SJCRH30 (cell line): ENCODE measurements around the gene OTUD5. TPM values are rescaled to one million over a fixed set of nuclear protein-coding genes. Genes with fewer than 3 reads are reported as not detected.

ENCODE experiments used
- DNase-seq, 2 experiments: peaks; one replicate each; pipeline ENCODE4 v3.0.0-alpha.2; 2015 to 2020
- H3K27ac ChIP-seq: fragments of 250-450 bp; sonication (Bioruptor Pico); 2 replicates; pipeline ENCODE4 v1.5.1; 2020; ENCODE audit warnings: mild to moderate bottlenecking, moderate library complexity
- H3K27me3 ChIP-seq: fragments of 250-450 bp; sonication (Bioruptor Pico); 2 replicates; pipeline ENCODE4 v1.5.1; 2020; ENCODE audit warnings: mild to moderate bottlenecking, moderate library complexity
- H3K36me3 ChIP-seq: fragments of 250-450 bp; sonication (Bioruptor Pico); 2 replicates; pipeline ENCODE4 v1.5.1; 2020; ENCODE audit warnings: mild to moderate bottlenecking, moderate library complexity
- H3K4me1 ChIP-seq: fragments of 250-450 bp; sonication (Bioruptor Pico); 2 replicates; pipeline ENCODE4 v1.5.1; 2020; ENCODE audit warnings: mild to moderate bottlenecking, moderate library complexity
- H3K4me3 ChIP-seq: fragments of 250-450 bp; sonication (Bioruptor Pico); 2 replicates; pipeline ENCODE4 v1.5.1; 2020; ENCODE audit warnings: mild to moderate bottlenecking, moderate library complexity
- H3K9me3 ChIP-seq: fragments of 250-450 bp; sonication (Bioruptor Pico); replicated peaks from 2 replicates; pipeline ENCODE4 v1.5.1; 2020; ENCODE audit warnings: mild to moderate bottlenecking, moderate library complexity
- total RNA-seq: library from RNA; depleted of rRNA; stranded (reverse); fragments of >200 nt; shearing (Covaris generic); gene quantifications from 2 replicates; pipeline ENCODE4 v1.2.3, GENCODE V29; 2014; rRNA removed

The OTUD5 gene
- 17.0 and 19.2 TPM in 2 replicates for total RNA-seq

GRCh38 chrX:48957477-48957826, at the start of gene OTUD5:
TSS of gene OTUD5 (minus strand) at chrX:48957607. CDS start at chrX:48957570, 37 bp downstream.
- H3K4me1 ChIP-seq = no peaks in the 10 kb centered on the region
- peak; percentile 57 to 65 for DNase-seq
- no peaks in the 10 kb centered on the region for H3K27me3 ChIP-seq
- H3K36me3 ChIP-seq = no peaks in the 10 kb centered on the region
- peak within 1 kb of the TSS; percentile 88 for H3K27ac ChIP-seq
- H3K9me3 ChIP-seq = no peaks in the 10 kb centered on the region
- H3K4me3 ChIP-seq = peak within 1 kb of the TSS; percentile 78

GRCh38 chrX:49003696-49004095, 46.3 kb upstream of the OTUD5 start:
- no peak overlapping the region for H3K4me3 ChIP-seq
- no peaks in the 10 kb centered on the region for H3K9me3 ChIP-seq
- DNase-seq = no peak
- no peaks in the 10 kb centered on the region for H3K36me3 ChIP-seq
- no peak overlapping the region for H3K27ac ChIP-seq
- no peaks in the 10 kb centered on the region for H3K27me3 ChIP-seq
- no peaks in the 10 kb centered on the region for H3K4me1 ChIP-seq

- H3K27ac ChIP-seq = peak within 1 kb of the TSS; percentile 92
- no peaks in the 10 kb centered on the region for H3K27me3 ChIP-seq
- no peaks in the 10 kb centered on the region for H3K4me1 ChIP-seq
- DNase-seq = peak; percentile 76 to 88
- H3K36me3 ChIP-seq = no peaks in the 10 kb centered on the region
- no peaks in the 10 kb centered on the region for H3K9me3 ChIP-seq
- peak within 1 kb of the TSS; percentile 69 for H3K4me3 ChIP-seq
Measured at GRCh38 chrX:49002091-49002935, 44.9 kb upstream of the OTUD5 start, which contains the start of gene GRIPAP1. TSS of gene GRIPAP1 (minus strand) at chrX:49002264. CDS start at chrX:49002229, 35 bp downstream.

DNA sequence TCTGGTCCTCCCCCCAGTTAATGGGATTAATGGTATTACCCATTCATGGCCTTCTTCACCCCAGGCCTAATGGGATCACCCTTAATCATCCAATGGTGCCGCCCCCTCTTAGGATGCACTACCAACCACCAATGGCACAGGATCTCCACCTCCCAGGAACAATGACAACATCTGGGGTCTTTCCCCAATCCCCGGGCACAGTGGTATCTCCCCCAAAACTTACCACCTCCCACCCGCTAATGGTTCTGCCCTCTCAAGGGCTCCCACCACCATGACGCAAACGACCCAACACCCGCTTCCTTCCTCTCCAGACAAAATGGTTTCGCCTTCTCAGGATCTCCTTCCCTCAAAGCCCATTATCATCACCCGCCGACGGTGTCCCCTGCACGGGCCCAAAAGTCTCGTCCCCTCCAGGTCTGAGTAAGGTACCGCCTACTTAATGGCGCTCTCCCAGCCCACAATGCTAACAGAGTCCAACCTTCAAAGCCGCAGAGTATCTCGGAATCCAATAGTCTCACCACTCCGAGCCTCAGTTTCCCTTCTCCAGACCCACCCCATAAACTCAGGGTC, 44.2 kb upstream of the OTUD5 start:
- no peaks in the 10 kb centered on the region for H3K27me3 ChIP-seq
- H3K27ac ChIP-seq = peak overlapping the region; percentile 92
- no peaks in the 10 kb centered on the region for H3K4me1 ChIP-seq
- DNase-seq = peak; percentile 41 to 49
- no peaks in the 10 kb centered on the region for H3K36me3 ChIP-seq
- no peaks in the 10 kb centered on the region for H3K9me3 ChIP-seq
- H3K4me3 ChIP-seq = peak overlapping the region; percentile 69

- no peak overlapping the region for H3K27ac ChIP-seq
- no peaks in the 10 kb centered on the region for H3K27me3 ChIP-seq
- no peaks in the 10 kb centered on the region for H3K9me3 ChIP-seq
- H3K4me1 ChIP-seq = no peaks in the 10 kb centered on the region
- no peaks in the 10 kb centered on the region for H3K36me3 ChIP-seq
- H3K4me3 ChIP-seq = no peak overlapping the region
- no peak for DNase-seq
Measured at GRCh38 chrX:49000636-49001035, 43.2 kb upstream of the OTUD5 start.

DNA sequence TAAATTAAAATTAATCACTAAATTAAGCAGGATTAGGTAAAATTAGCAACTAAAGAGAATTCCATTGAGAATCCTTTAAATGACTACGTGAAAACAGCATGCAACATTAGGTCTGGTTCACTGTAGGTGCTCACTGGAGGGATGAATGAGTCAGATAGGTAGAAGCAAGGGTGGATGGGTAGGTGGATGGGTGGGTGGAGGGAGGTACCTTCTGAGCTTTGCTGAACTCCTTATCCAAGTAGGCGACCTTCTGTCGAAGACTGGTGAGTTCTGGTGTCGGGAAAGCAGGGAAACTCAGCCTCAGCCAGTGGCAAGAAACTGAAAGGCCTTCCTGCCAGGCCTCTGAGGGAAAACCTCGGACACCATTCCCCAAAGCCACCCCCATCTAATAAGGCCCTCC, 41.6 kb upstream of the OTUD5 start:
- Histone ChIP-seq H3K27ac (no peak overlapping the region), H3K4me1 (no peaks in the 10 kb centered on the region), H3K36me3 (no peaks in the 10 kb centered on the region), H3K27me3 (no peaks in the 10 kb centered on the region), H3K4me3 (no peak overlapping the region), H3K9me3 (no peaks in the 10 kb centered on the region)
- DNase-seq = no peak

DNA sequence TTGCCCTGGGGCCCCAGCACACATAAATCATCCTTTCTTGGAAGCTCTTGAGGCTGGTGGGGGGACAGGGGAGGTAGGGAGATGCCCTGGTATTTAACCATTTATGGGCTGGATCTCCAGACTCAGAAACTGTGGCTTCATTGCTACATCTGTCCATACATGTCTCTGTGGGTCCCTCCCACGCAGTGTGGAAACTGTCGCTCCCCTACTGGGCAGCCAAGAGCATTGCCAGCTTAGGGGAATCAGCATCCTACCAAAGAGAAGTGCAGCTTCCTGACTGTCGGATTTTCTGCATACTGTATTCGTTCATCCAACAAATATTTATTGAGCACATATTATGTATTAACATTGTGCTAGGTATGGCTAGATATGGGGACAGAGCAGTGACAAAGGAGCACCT, 41.0 kb upstream of the OTUD5 start:
- Histone ChIP-seq H3K36me3 (no peaks in the 10 kb centered on the region), H3K27ac (no peak overlapping the region), H3K4me1 (no peaks in the 10 kb centered on the region), H3K27me3 (no peaks in the 10 kb centered on the region), H3K9me3 (no peaks in the 10 kb centered on the region), H3K4me3 (no peak overlapping the region)
- no peak for DNase-seq

DNA sequence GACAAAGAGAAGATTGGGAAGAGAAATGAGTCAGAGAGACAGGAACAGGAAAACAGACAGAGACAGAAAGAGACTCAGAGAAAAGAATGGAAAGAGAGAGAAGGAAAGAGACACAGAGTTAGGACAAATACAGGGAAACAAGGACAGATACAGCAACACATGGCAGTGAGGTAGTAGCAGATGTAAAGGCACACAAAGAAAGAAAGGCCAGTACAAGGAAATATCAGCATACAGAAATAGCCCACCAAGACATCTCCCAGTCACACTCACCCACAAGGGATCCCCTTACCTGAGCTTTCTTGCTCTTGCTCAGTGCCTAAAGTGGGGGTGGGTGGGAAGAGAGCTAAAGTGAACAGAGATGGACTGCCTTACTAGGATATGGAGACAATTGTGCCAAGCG, 40.5 kb upstream of the OTUD5 start:
- Histone ChIP-seq H3K27ac (no peak overlapping the region), H3K9me3 (no peaks in the 10 kb centered on the region), H3K36me3 (no peaks in the 10 kb centered on the region), H3K27me3 (no peaks in the 10 kb centered on the region), H3K4me3 (no peak overlapping the region), H3K4me1 (no peaks in the 10 kb centered on the region)
- no peak for DNase-seq

GRCh38 chrX:48997455-48997854, 40.0 kb upstream of the OTUD5 start:
- Histone ChIP-seq H3K4me1 (no peaks in the 10 kb centered on the region), H3K27me3 (no peaks in the 10 kb centered on the region), H3K36me3 (no peaks in the 10 kb centered on the region), H3K4me3 (no peak overlapping the region), H3K27ac (no peak overlapping the region), H3K9me3 (no peaks in the 10 kb centered on the region)
- DNase-seq = no peak

GRCh38 chrX:48996969-48997368, 39.6 kb upstream of the OTUD5 start:
- H3K36me3 ChIP-seq = no peaks in the 10 kb centered on the region
- DNase-seq = peak; percentile 7 to 32
- H3K9me3 ChIP-seq = no peaks in the 10 kb centered on the region
- no peaks in the 10 kb centered on the region for H3K4me1 ChIP-seq
- H3K4me3 ChIP-seq = no peak overlapping the region
- H3K27ac ChIP-seq = no peak overlapping the region
- H3K27me3 ChIP-seq = no peaks in the 10 kb centered on the region

- H3K4me3 ChIP-seq = no peak overlapping the region
- H3K27ac ChIP-seq = no peak overlapping the region
- no peaks in the 10 kb centered on the region for H3K27me3 ChIP-seq
- no peaks in the 10 kb centered on the region for H3K9me3 ChIP-seq
- no peak for DNase-seq
- H3K4me1 ChIP-seq = no peaks in the 10 kb centered on the region
- no peaks in the 10 kb centered on the region for H3K36me3 ChIP-seq
Measured at GRCh38 chrX:48992341-48992740, 34.9 kb upstream of the OTUD5 start.

- H3K27me3 ChIP-seq = no peaks in the 10 kb centered on the region
- H3K9me3 ChIP-seq = no peaks in the 10 kb centered on the region
- H3K4me3 ChIP-seq = no peak overlapping the region
- no peak for DNase-seq
- no peaks in the 10 kb centered on the region for H3K36me3 ChIP-seq
- H3K4me1 ChIP-seq = no peaks in the 10 kb centered on the region
- H3K27ac ChIP-seq = no peak overlapping the region
Measured at GRCh38 chrX:48989483-48989882, 32.1 kb upstream of the OTUD5 start.

DNA sequence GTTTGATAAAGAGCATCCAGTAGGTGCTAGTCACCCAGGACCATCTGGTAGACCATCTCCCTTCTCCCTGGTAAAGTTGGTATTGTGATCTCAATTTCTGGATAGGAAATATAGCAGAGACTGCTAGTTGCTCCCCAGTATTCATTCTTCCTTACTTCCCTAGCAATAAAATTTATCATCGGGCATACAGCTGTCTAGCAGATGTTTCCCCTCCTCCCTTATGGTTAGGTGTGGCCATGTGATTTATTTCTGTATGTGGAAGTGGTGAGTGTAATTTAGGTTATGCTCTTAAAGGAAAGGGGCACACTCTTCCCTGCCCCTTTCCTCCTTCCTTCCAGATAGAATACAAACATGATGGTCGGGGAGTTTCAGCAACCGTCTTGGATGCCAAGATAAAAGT, 26.5 kb upstream of the OTUD5 start:
- Histone ChIP-seq H3K9me3 (no peaks in the 10 kb centered on the region), H3K27ac (no peak overlapping the region), H3K36me3 (no peaks in the 10 kb centered on the region; the same call in 1 of the 2 replicates), H3K27me3 (no peaks in the 10 kb centered on the region), H3K4me3 (no peak overlapping the region), H3K4me1 (no peaks in the 10 kb centered on the region)
- no peak for DNase-seq

- no peaks in the 10 kb centered on the region for H3K27me3 ChIP-seq
- H3K4me3 ChIP-seq = no peak overlapping the region
- no peaks in the 10 kb centered on the region for H3K4me1 ChIP-seq
- no peaks in the 10 kb centered on the region for H3K9me3 ChIP-seq
- no peak for DNase-seq
- no peak overlapping the region for H3K27ac ChIP-seq
- H3K36me3 ChIP-seq = no peaks in the 10 kb centered on the region; the same call in 1 of the 2 replicates
Measured at GRCh38 chrX:48983081-48983480, 25.7 kb upstream of the OTUD5 start.

GRCh38 chrX:48981178-48981577, 23.8 kb upstream of the OTUD5 start:
- Histone ChIP-seq H3K27ac (no peak overlapping the region), H3K36me3 (no peaks in the 10 kb centered on the region; the same call in 1 of the 2 replicates), H3K9me3 (no peaks in the 10 kb centered on the region), H3K4me3 (no peak overlapping the region), H3K27me3 (no peaks in the 10 kb centered on the region), H3K4me1 (no peaks in the 10 kb centered on the region)
- DNase-seq = no peak
